ENCODE data around the gene ANO9. TPM values are rescaled to one million over a fixed set of nuclear protein-coding genes. Genes with fewer than 3 reads are reported as not detected.

Gene ANO9
- total RNA-seq, 1 experiment from 2014 or later: not detected

- no peaks in the 10 kb centered on the region for H3K9me3 ChIP-seq (ENCODE audit: low read depth, low read length, poor library complexity, severe bottlenecking)
- TF ChIP-seq EZH2 (IDR thresholded peaks at IDR 0.05; ENCODE audit: borderline replicate concordance, low read depth, low read length, poor library complexity, severe bottlenecking): no peak
- TF ChIP-seq, protein P1, sequence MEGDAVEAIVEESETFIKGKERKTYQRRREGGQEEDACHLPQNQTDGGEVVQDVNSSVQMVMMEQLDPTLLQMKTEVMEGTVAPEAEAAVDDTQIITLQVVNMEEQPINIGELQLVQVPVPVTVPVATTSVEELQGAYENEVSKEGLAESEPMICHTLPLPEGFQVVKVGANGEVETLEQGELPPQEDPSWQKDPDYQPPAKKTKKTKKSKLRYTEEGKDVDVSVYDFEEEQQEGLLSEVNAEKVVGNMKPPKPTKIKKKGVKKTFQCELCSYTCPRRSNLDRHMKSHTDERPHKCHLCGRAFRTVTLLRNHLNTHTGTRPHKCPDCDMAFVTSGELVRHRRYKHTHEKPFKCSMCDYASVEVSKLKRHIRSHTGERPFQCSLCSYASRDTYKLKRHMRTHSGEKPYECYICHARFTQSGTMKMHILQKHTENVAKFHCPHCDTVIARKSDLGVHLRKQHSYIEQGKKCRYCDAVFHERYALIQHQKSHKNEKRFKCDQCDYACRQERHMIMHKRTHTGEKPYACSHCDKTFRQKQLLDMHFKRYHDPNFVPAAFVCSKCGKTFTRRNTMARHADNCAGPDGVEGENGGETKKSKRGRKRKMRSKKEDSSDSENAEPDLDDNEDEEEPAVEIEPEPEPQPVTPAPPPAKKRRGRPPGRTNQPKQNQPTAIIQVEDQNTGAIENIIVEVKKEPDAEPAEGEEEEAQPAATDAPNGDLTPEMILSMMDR (conservative IDR thresholded peaks at IDR 0.05; ENCODE audit: low read depth, low read length): no peak
- H3K4me1 ChIP-seq (ENCODE audit: insufficient read depth, low read length, poor library complexity, severe bottlenecking): no peaks in the 10 kb centered on the region
- no peaks in the 10 kb centered on the region for H3K36me3 ChIP-seq (ENCODE audit: insufficient read depth, low read length, poor library complexity, severe bottlenecking)
- POLR2A ChIA-PET (ENCODE audit: low non-redundant PET): no interaction called here
- DNase-seq (ENCODE audit: low spot score): no peak
- CTCF ChIA-PET: no interaction called here
- no TSS peak for BruUV-seq (replicated peaks)
- no peak overlapping the region for H3K4me3 ChIP-seq (ENCODE audit: low read depth, low read length, poor library complexity, severe bottlenecking)
- no peaks in the 10 kb centered on the region for H3K27me3 ChIP-seq (replicated peaks; ENCODE audit: insufficient read depth, low read depth, low read length, poor library complexity)
- intact Hi-C loops (cut with micrococcal nuclease; ENCODE audit: unreplicated experiment): no loop called here
- H3K27ac ChIP-seq (ENCODE audit: low read depth, low read length, poor library complexity, severe bottlenecking): no peak overlapping the region
Measured at GRCh38 chr11:434496-434895, 7.3 kb downstream of the ANO9 start.

- Histone ChIP-seq H3K9me3 (ENCODE audit: low read depth, low read length, poor library complexity, severe bottlenecking) (no peaks in the 10 kb centered on the region), H3K27me3 (replicated peaks; ENCODE audit: insufficient read depth, low read depth, low read length, poor library complexity) (no peaks in the 10 kb centered on the region), H3K4me1 (ENCODE audit: insufficient read depth, low read length, poor library complexity, severe bottlenecking) (no peaks in the 10 kb centered on the region), H3K4me3 (ENCODE audit: low read depth, low read length, poor library complexity, severe bottlenecking) (no peak overlapping the region), H3K36me3 (ENCODE audit: insufficient read depth, low read length, poor library complexity, severe bottlenecking) (no peaks in the 10 kb centered on the region), H3K27ac (ENCODE audit: low read depth, low read length, poor library complexity, severe bottlenecking) (no peak overlapping the region)
- CTCF ChIA-PET: no interaction called here
- intact Hi-C loops (cut with micrococcal nuclease; ENCODE audit: unreplicated experiment): no loop called here
- BruUV-seq (replicated peaks): no TSS peak
- TF ChIP-seq EZH2 (IDR thresholded peaks at IDR 0.05; ENCODE audit: borderline replicate concordance, low read depth, low read length, poor library complexity, severe bottlenecking): no peak
- TF ChIP-seq, protein P1 (conservative IDR thresholded peaks at IDR 0.05; ENCODE audit: low read depth, low read length): no peak
- no peak for DNase-seq (ENCODE audit: low spot score)
- POLR2A ChIA-PET (ENCODE audit: low non-redundant PET): no interaction called here
Measured at GRCh38 chr11:433641-434040, 8.2 kb downstream of the ANO9 start.

DNA sequence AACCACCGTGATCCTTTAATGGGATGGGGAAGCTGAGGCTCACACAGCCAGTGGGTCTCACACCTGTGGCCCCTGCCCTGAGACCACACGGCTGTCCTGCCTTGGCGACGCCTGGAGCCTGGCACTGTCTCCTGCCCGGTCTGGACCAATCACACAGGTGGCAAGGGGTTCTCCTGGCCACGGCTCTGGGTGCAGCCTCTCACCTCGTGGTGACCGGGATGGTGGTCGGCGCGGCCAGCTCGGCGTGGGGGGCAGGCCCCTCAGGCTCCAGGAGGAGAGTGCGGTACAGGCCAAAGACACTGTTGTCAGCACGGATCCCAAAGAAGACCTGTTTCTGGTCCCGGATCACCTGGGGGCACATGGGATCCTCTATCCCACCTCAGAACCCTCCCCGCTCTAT is 8.7 kb downstream of the ANO9 start:
- ChIA-PET CTCF (no interaction called here), POLR2A (ENCODE audit: low non-redundant PET) (no interaction called here)
- Histone ChIP-seq H3K36me3 (ENCODE audit: insufficient read depth, low read length, poor library complexity, severe bottlenecking) (no peaks in the 10 kb centered on the region), H3K27ac (ENCODE audit: low read depth, low read length, poor library complexity, severe bottlenecking) (no peak overlapping the region), H3K9me3 (ENCODE audit: low read depth, low read length, poor library complexity, severe bottlenecking) (no peaks in the 10 kb centered on the region), H3K4me1 (ENCODE audit: insufficient read depth, low read length, poor library complexity, severe bottlenecking) (no peaks in the 10 kb centered on the region), H3K4me3 (ENCODE audit: low read depth, low read length, poor library complexity, severe bottlenecking) (no peak overlapping the region), H3K27me3 (replicated peaks; ENCODE audit: insufficient read depth, low read depth, low read length, poor library complexity) (no peaks in the 10 kb centered on the region)
- DNase-seq (ENCODE audit: low spot score): no peak
- TF ChIP-seq, protein P1 (conservative IDR thresholded peaks at IDR 0.05; ENCODE audit: low read depth, low read length): no peak
- TF ChIP-seq EZH2 (IDR thresholded peaks at IDR 0.05; ENCODE audit: borderline replicate concordance, low read depth, low read length, poor library complexity, severe bottlenecking): no peak
- no TSS peak for BruUV-seq (replicated peaks)
- intact Hi-C loops (cut with micrococcal nuclease; ENCODE audit: unreplicated experiment): no loop called here
